Measurements from ENCODE around the gene PTPRE.

DNA sequence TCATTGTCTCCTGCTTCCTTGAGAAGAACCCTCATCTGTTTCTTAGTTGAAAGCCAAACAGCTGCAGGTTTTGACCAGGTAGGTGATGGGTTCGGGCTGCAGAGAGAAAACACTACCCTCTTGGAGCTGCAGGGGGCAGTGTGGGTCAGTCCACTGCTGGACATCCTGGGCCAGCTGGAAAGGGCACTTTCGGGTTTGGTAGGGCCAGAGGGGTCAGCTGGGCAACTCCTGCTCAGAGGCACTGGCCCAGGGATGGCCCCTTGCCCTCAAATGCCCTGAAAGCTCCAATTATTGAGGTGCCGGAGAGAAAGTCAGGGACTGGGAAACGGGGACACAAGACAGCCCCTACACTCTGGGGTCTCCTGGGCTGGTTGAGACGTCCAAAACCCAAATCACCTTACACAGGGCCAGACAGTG lies 128.7 kb downstream of the PTPRE start:
- TF ChIP-seq YBX1 (IDR thresholded peaks at IDR 0.05) = no peak
- TF ChIP-seq MYB (IDR thresholded peaks at IDR 0.05; ENCODE audit: borderline replicate concordance, low read depth, low read length) = no peak
- peak; percentile 52 for TF ChIP-seq YY1 (IDR thresholded peaks at IDR 0.05; ENCODE audit: low read depth, low read length)
